DND-41 (cell line): Measurements from ENCODE around the gene KDM6A.

Experiments
- ATAC-seq: fragments of 200-7000 bp; cut with Tn5 transposase; 3 replicates; pipeline ENCODE4 v1.9.1; 2021; ENCODE audit warnings: low read depth; ENCODE audit not compliant: insufficient read depth
- DNase-seq: peaks from one replicate; pipeline ENCODE4 v3.0.0-alpha.2; 2020
- H2AFZ ChIP-seq: 2 replicates; pipeline ENCODE4 v1.6.0; 2012; ENCODE audit warnings: low read depth, low read length
- H3K27ac ChIP-seq: 2 replicates; pipeline ENCODE4 v1.5.1; 2012; ENCODE audit warnings: low read length, inconsistent platforms
- H3K27me3 ChIP-seq: fragments of 200-600 bp; sonication (generic); 2 replicates; pipeline ENCODE4 v1.6.0; 2012; ENCODE audit warnings: low read length, mild to moderate bottlenecking, inconsistent platforms; ENCODE audit not compliant: insufficient read depth, poor library complexity
- H3K36me3 ChIP-seq: 2 replicates; pipeline ENCODE4 v1.5.1; 2012; ENCODE audit warnings: low read length, inconsistent platforms; ENCODE audit not compliant: insufficient read depth
- H3K4me1 ChIP-seq: 2 replicates; pipeline ENCODE4 v1.5.1; 2012; ENCODE audit warnings: mild to moderate bottlenecking, low read length; ENCODE audit not compliant: insufficient read depth
- H3K4me2 ChIP-seq: 2 replicates; pipeline ENCODE4 v1.6.0; 2012; ENCODE audit warnings: mild to moderate bottlenecking, moderate library complexity, low read length, inconsistent platforms; ENCODE audit not compliant: insufficient read depth
- H3K4me3 ChIP-seq, 2 experiments: fragments of 200-600 bp in 1 of 2; shearing (Covaris generic) in 1 of 2; 2 replicates each; pipeline ENCODE4 v1.5.1; 2012 to 2016; ENCODE audit warnings: inconsistent platforms in 2 of 2, low read length in 2 of 2, mild to moderate bottlenecking in 2 of 2, low read depth in 1 of 2, moderate library complexity in 1 of 2
- H3K79me2 ChIP-seq: 2 replicates; pipeline ENCODE4 v1.6.0; 2012; ENCODE audit warnings: low read length, inconsistent platforms; ENCODE audit not compliant: insufficient read depth
- H3K9ac ChIP-seq: 2 replicates; pipeline ENCODE4 v1.6.0; 2012; ENCODE audit warnings: low read depth, mild to moderate bottlenecking, inconsistent platforms, low read length, moderate library complexity
- H3K9me3 ChIP-seq: 2 replicates; pipeline ENCODE4 v1.5.1; 2012; ENCODE audit warnings: low read length, moderate library complexity, mild to moderate bottlenecking, inconsistent platforms; ENCODE audit not compliant: insufficient read depth, severe bottlenecking
- H4K20me1 ChIP-seq: 2 replicates; pipeline ENCODE4 v1.6.0; 2012; ENCODE audit warnings: low read length; ENCODE audit not compliant: insufficient read depth
- CTCF ChIP-seq: IDR thresholded peaks from 2 replicates; pipeline ENCODE4 v1.5.1; 2012; ENCODE audit warnings: borderline replicate concordance, low read length, moderate library complexity, mild to moderate bottlenecking; ENCODE audit not compliant: poor library complexity, severe bottlenecking; ENCODE audit errors: extremely low read depth
- EZH2 ChIP-seq: IDR thresholded peaks from 3 replicates; pipeline ENCODE4 v1.6.1; 2012; ENCODE audit warnings: borderline replicate concordance, low read depth, mild to moderate bottlenecking, moderate library complexity, low read length, inconsistent platforms; ENCODE audit not compliant: severe bottlenecking

The KDM6A gene

GRCh38 chrX:45143455-45143854, 270.5 kb downstream of the KDM6A start:
- no peaks in the 10 kb centered on the region for H3K4me1 ChIP-seq
- H2AFZ ChIP-seq, result no peak overlapping the region
- no peaks in the 10 kb centered on the region for H3K79me2 ChIP-seq
- H3K9me3 ChIP-seq, result no peaks in the 10 kb centered on the region
- no peaks in the 10 kb centered on the region for H3K27me3 ChIP-seq
- no peak overlapping the region for H3K27ac ChIP-seq
- no peak overlapping the region for H3K4me2 ChIP-seq
- no peak overlapping the region for H3K4me3 ChIP-seq
- H3K9ac ChIP-seq, result no peak overlapping the region
- ATAC-seq (no peak), DNase-seq (no peak)
- H4K20me1 ChIP-seq, result no peaks in the 10 kb centered on the region
- no peaks in the 10 kb centered on the region for H3K36me3 ChIP-seq
- TF ChIP-seq EZH2 (no peak), CTCF (no peak)

DNA sequence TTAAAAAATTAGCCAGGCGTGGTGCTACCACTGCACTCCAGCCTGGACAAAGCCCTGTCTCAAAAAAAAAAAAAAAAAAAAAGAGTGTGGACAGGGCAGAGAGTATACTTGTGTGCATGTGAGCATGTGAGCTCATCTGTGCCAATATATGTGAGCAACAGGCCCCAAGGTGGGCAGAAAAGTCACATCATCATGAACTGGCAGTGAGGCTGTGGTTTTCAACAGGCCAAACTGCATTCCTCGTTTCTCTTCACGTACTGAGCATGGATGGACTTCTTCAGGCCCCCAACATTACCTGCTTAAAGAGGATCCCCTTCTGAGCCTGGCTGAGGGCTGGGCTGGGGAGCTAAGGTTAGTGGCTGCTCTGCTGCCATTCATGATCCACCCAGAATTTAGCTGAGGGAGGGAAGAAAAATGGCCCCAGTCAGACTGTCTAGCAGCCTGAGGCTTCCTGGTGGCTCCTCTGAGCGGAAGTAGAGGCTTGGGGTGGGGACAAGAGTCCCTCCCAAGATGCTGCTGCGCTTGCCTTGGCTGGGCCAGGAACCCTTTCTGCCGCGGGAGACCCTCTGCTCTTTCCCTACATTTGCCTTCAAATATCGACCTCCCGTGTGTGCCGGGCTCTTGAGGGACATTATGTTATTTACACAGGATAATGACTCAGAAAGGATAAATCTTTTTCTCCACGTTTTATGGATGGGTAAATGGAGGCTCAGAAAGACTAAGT, 272.7 kb downstream of the KDM6A start:
- H3K36me3 ChIP-seq, result no peaks in the 10 kb centered on the region
- H4K20me1 ChIP-seq, result no peaks in the 10 kb centered on the region
- H3K9me3 ChIP-seq, result no peaks in the 10 kb centered on the region
- H2AFZ ChIP-seq, result no peak overlapping the region
- no peaks in the 10 kb centered on the region for H3K27me3 ChIP-seq
- H3K4me1 ChIP-seq, result no peaks in the 10 kb centered on the region
- no peak overlapping the region for H3K27ac ChIP-seq
- no peak for TF ChIP-seq CTCF
- no peak for TF ChIP-seq EZH2
- H3K4me2 ChIP-seq, result no peak overlapping the region
- H3K79me2 ChIP-seq, result no peaks in the 10 kb centered on the region
- ATAC-seq (no peak), DNase-seq (no peak)
- no peak overlapping the region for H3K4me3 ChIP-seq
- H3K9ac ChIP-seq, result no peak overlapping the region

GRCh38 chrX:45150821-45151220, 277.8 kb downstream of the KDM6A start:
- H4K20me1 ChIP-seq, result no peaks in the 10 kb centered on the region
- H3K4me1 ChIP-seq, result no peaks in the 10 kb centered on the region
- no peak overlapping the region for H3K27ac ChIP-seq
- H3K9ac ChIP-seq, result no peak overlapping the region
- no peaks in the 10 kb centered on the region for H3K79me2 ChIP-seq
- H2AFZ ChIP-seq, result no peak overlapping the region
- H3K36me3 ChIP-seq, result no peaks in the 10 kb centered on the region
- DNase-seq (no peak), ATAC-seq (no peak)
- no peaks in the 10 kb centered on the region for H3K27me3 ChIP-seq
- no peak overlapping the region for H3K4me3 ChIP-seq
- H3K4me2 ChIP-seq, result no peak overlapping the region
- TF ChIP-seq EZH2, result no peak
- no peak for TF ChIP-seq CTCF
- no peaks in the 10 kb centered on the region for H3K9me3 ChIP-seq

- Histone ChIP-seq H2AFZ (no peak overlapping the region), H3K27me3 (no peaks in the 10 kb centered on the region), H4K20me1 (no peaks in the 10 kb centered on the region), H3K9ac (no peak overlapping the region), H3K4me3 (no peak overlapping the region), H3K9me3 (no peaks in the 10 kb centered on the region), H3K27ac (no peak overlapping the region), H3K36me3 (no peaks in the 10 kb centered on the region), H3K4me1 (no peaks in the 10 kb centered on the region), H3K4me2 (no peak overlapping the region), H3K79me2 (no peaks in the 10 kb centered on the region)
- TF ChIP-seq CTCF (no peak), EZH2 (no peak)
- no peak for DNase-seq
- no peak for ATAC-seq
Measured at GRCh38 chrX:45154033-45154360, 281.0 kb downstream of the KDM6A start.
